Upper lobe of left lung (tissue), 4 donors: ENCODE measurements around the gene PCDHGA6.
"Not testable (repeated sequence)": the region's sequence is repeated elsewhere in the genome, so short reads cannot be mapped to it uniquely, and the experiment has no call there.

Experiments
- EP300 ChIP-seq, 4 donors: sonication (generic); formaldehyde crosslinking; IDR thresholded peaks; one replicate each; pipeline ENCODE4 v1.5.1; 2017; ENCODE audit warnings: antibody characterized with exemption in 4 of 4, control low read depth in 2 of 4
- POLR2A ChIP-seq, 4 donors: fragments of 450-650 bp; IDR thresholded peaks; one replicate each; pipeline ENCODE4 v1.5.1; 2016 to 2017; ENCODE audit warnings: antibody characterized with exemption in 4 of 4, mild to moderate bottlenecking in 2 of 4
- POLR2AphosphoS5 ChIP-seq, 2 donors: sonication (generic); formaldehyde crosslinking; IDR thresholded peaks; one replicate each; pipeline ENCODE4 v1.5.1; 2017; ENCODE audit warnings: antibody characterized with exemption in 2 of 2
- TF ChIP-seq, protein P1 (sequence below), 6 experiments: fragments of 450-650 bp in 4 of 6; fragments of 200-600 bp in 2 of 6; sonication (generic) in 2 of 6; IDR thresholded peaks; one replicate each; pipeline ENCODE4 v1.5.1; 2016 to 2019; ENCODE audit warnings: antibody characterized with exemption in 6 of 6

DNA sequence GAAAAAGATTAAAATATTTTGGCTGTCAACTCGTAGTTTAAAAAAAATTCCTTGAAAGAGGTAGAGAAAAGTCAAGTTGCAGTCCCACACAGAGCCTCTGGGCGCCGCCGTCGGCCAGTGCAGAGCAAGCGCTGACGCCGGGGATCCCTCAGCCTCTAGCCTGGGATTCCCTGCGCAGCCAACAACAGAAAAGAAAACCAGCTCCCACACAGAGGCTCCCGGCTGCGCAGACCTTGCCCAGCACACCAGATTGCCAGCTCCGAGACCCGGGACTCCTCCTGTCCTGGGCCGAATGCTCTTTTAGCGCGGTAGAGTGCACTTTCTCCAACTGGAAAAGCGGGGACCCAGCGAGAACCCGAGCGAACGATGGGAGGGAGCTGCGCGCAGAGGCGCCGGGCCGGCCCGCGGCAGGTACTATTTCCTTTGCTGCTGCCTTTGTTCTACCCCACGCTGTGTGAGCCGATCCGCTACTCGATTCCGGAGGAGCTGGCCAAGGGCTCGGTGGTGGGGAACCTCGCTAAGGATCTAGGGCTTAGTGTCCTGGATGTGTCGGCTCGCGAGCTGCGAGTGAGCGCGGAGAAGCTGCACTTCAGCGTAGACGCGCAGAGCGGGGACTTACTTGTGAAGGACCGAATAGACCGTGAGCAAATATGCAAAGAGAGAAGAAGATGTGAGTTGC lies 43.9 kb downstream of the PCDHGA6 start, which contains the start of gene PCDHGB7:
- TF ChIP-seq, protein P1, sequence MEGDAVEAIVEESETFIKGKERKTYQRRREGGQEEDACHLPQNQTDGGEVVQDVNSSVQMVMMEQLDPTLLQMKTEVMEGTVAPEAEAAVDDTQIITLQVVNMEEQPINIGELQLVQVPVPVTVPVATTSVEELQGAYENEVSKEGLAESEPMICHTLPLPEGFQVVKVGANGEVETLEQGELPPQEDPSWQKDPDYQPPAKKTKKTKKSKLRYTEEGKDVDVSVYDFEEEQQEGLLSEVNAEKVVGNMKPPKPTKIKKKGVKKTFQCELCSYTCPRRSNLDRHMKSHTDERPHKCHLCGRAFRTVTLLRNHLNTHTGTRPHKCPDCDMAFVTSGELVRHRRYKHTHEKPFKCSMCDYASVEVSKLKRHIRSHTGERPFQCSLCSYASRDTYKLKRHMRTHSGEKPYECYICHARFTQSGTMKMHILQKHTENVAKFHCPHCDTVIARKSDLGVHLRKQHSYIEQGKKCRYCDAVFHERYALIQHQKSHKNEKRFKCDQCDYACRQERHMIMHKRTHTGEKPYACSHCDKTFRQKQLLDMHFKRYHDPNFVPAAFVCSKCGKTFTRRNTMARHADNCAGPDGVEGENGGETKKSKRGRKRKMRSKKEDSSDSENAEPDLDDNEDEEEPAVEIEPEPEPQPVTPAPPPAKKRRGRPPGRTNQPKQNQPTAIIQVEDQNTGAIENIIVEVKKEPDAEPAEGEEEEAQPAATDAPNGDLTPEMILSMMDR (IDR thresholded peaks at IDR 0.05): peak; percentile 50 to 66 (median 60)
- not testable (repeated sequence) for TF ChIP-seq EP300, POLR2AphosphoS5, POLR2A (IDR thresholded peaks at IDR 0.05)
